HT-29 (cell line): ENCODE results near the gene ZAR1. TPM values are rescaled to one million over a fixed set of nuclear protein-coding genes. Genes with fewer than 3 reads are reported as not detected.

Source experiments
- DNase-seq: peaks from one replicate; pipeline ENCODE4 v3.0.0-alpha.2; 2015; ENCODE audit warnings: low spot score
- total RNA-seq: library from RNA; depleted of rRNA; stranded (reverse); fragments of >200 nt; shearing (Covaris generic); gene quantifications from 2 replicates; pipeline ENCODE4 v1.2.3, GENCODE V29; 2014

Gene ZAR1
- total RNA-seq, 1 experiment from 2014 or later, result not detected

GRCh38 chr4:48489683-48490011 is 405 bp upstream of the ZAR1 start:
- DNase-seq, result no peak

- DNase-seq, result no peak
Measured at GRCh38 chr4:48490680-48491513, 845 bp downstream of the ZAR1 start.

- no peak for DNase-seq
Measured at GRCh38 chr4:48491514-48492176, 1.6 kb downstream of the ZAR1 start.

- DNase-seq, result no peak
Measured at GRCh38 chr4:48493452-48494100, 3.5 kb downstream of the ZAR1 start.

- DNase-seq, result no peak
Measured at GRCh38 chr4:48495941-48496340, 5.9 kb downstream of the ZAR1 start.

GRCh38 chr4:48498895-48499294 is 8.8 kb downstream of the ZAR1 start:
- DNase-seq, result no peak

GRCh38 chr4:48499551-48500066 is 9.6 kb downstream of the ZAR1 start:
- DNase-seq, result no peak

- no peak for DNase-seq
Measured at GRCh38 chr4:48503233-48504025, 13.4 kb downstream of the ZAR1 start.

GRCh38 chr4:48504026-48504330 is 13.9 kb downstream of the ZAR1 start:
- no peak for DNase-seq

- no peak for DNase-seq
Measured at GRCh38 chr4:48504352-48504751, 14.3 kb downstream of the ZAR1 start.

GRCh38 chr4:48506716-48507115 is 16.7 kb downstream of the ZAR1 start:
- DNase-seq, result no peak

GRCh38 chr4:48509543-48509942 is 19.5 kb downstream of the ZAR1 start:
- no peak for DNase-seq

- DNase-seq, result no peak
Measured at GRCh38 chr4:48518143-48518542, 28.1 kb downstream of the ZAR1 start.

- DNase-seq, result no peak
Measured at GRCh38 chr4:48526406-48526805, 36.4 kb downstream of the ZAR1 start.

GRCh38 chr4:48538358-48538757 is 48.3 kb downstream of the ZAR1 start:
- no peak for DNase-seq

- no peak for DNase-seq
Measured at GRCh38 chr4:48539597-48539996, 49.5 kb downstream of the ZAR1 start.

GRCh38 chr4:48542888-48543287 is 52.8 kb downstream of the ZAR1 start:
- no peak for DNase-seq

GRCh38 chr4:48543796-48544195 is 53.7 kb downstream of the ZAR1 start:
- DNase-seq, result no peak
